Smooth muscle cell (in vitro differentiated cells): ENCODE data around the gene NDUFS3. TPM values are rescaled to one million over a fixed set of nuclear protein-coding genes. Genes with fewer than 3 reads are reported as not detected.

Experiments
- DNase-seq: peaks from one replicate; lab custom pipeline; 2025; ENCODE audit not compliant: unreplicated experiment; lab: John Stamatoyannopoulos, UW
- H2AFZ ChIP-seq: fragments of 200-600 bp; sonication (generic); 2 replicates; pipeline ENCODE4 v1.6.0; 2016; ENCODE audit warnings: antibody characterized with exemption, low read depth, mild to moderate bottlenecking
- H3F3A ChIP-seq: fragments of 200-600 bp; sonication (generic); 2 replicates; pipeline ENCODE4 v1.6.0; 2017; ENCODE audit warnings: antibody characterized with exemption, low read depth
- H3K27ac ChIP-seq: fragments of 200-600 bp; sonication (generic); 2 replicates; pipeline ENCODE4 v1.5.1; 2016; ENCODE audit warnings: low read depth, mild to moderate bottlenecking
- H3K27me3 ChIP-seq: fragments of 200-600 bp; sonication (generic); 2 replicates; pipeline ENCODE4 v1.6.1; 2016; ENCODE audit warnings: low read depth, mild to moderate bottlenecking
- H3K36me3 ChIP-seq: fragments of 200-600 bp; sonication (generic); 2 replicates; pipeline ENCODE4 v1.5.1; 2016; ENCODE audit warnings: low read depth
- H3K4me1 ChIP-seq: fragments of 200-600 bp; sonication (generic); 2 replicates; pipeline ENCODE4 v1.5.1; 2016; ENCODE audit warnings: low read depth
- H3K4me2 ChIP-seq: fragments of 200-600 bp; sonication (generic); 2 replicates; pipeline ENCODE4 v1.6.0; 2016; ENCODE audit warnings: mild to moderate bottlenecking
- H3K4me3 ChIP-seq: fragments of 200-600 bp; sonication (generic); 2 replicates; pipeline ENCODE4 v1.5.1; 2016; ENCODE audit warnings: mild to moderate bottlenecking
- H3K79me2 ChIP-seq: fragments of 200-600 bp; sonication (generic); 2 replicates; pipeline ENCODE4 v1.6.0; 2016; ENCODE audit warnings: low read depth, mild to moderate bottlenecking
- H3K9ac ChIP-seq: fragments of 200-600 bp; sonication (generic); 2 replicates; pipeline ENCODE4 v1.6.0; 2016; ENCODE audit warnings: low read depth
- H3K9me3 ChIP-seq: fragments of 200-600 bp; sonication (generic); replicated peaks from 2 replicates; pipeline ENCODE4 v1.5.1; 2016; ENCODE audit warnings: low read depth
- H4K20me1 ChIP-seq: fragments of 200-600 bp; sonication (generic); 2 replicates; pipeline ENCODE4 v1.6.0; 2016; ENCODE audit warnings: low read depth
- CTCF ChIP-seq: fragments of 200-600 bp; sonication (generic); IDR thresholded peaks from 2 replicates; pipeline ENCODE4 v1.5.1; 2017; ENCODE audit warnings: borderline replicate concordance, mild to moderate bottlenecking, antibody characterized with exemption; ENCODE audit not compliant: insufficient read depth, poor library complexity, severe bottlenecking
- WGBS: methylation state at CpG from one replicate; pipeline ENCODE4 v1.1.7; 2016; ENCODE audit warnings: low lambda C conversion rate; 5-methylcytosine and 5-hydroxymethylcytosine counted together
- polyA plus RNA-seq: library from polyadenylated mRNA; unstranded; fragments of >200 nt; fragmentation: Nextera tagmentation; extraction: Ambion mirVana; gene quantifications from 2 replicates; pipeline ENCODE4 v1.2.1, GENCODE V29; 2016
- total RNA-seq: library from RNA; depleted of rRNA; stranded (reverse); fragments of >200 nt; gene quantifications from 2 replicates; pipeline ENCODE4 v1.2.3, GENCODE V29; 2014

The NDUFS3 gene
- total and polyA plus RNA-seq, 2 experiments from 2014 or later = 53.8 to 110 TPM

- 96% methylated on average over 10 of the region's 10 CpGs for WGBS
- Histone ChIP-seq H3K79me2 (peaks cover 75% of the 10 kb centered on the region), H3K9me3 (no peaks in the 10 kb centered on the region), H3K36me3 (no peaks in the 10 kb centered on the region), H3K27ac (no peak overlapping the region), H3K27me3 (no peaks in the 10 kb centered on the region), H4K20me1 (peaks cover 69% of the 10 kb centered on the region), H3K4me2 (no peak overlapping the region), H3K4me1 (peaks cover 21% of the 10 kb centered on the region), H3K4me3 (peak overlapping the region; percentile 99), H2AFZ (no peak overlapping the region), H3K9ac (no peak overlapping the region), H3F3A (no peaks in the 10 kb centered on the region)
- no peak for DNase-seq
- no peak for TF ChIP-seq CTCF
These were observed 28.4 kb upstream of the NDUFS3 start for GRCh38 chr11:47550288-47551047.

DNA sequence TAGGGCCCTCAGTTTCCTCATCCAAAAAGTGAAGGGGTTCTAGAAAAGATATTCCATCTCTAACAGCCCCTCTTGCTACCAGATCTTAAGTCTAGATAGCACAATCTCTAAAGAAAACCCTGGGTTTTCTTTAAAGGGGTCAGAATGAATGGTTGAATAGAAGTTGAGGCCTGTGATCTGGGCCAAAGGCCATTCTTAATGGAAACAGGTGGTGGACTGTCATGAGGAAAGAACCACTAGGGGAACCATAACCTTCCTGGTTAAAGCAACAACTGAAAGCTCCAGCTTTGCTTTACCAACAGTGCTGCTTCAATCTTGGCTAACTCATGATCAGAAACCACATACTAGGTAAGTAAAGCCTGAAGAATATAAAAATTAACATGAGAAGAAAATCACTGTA lies 27.8 kb upstream of the NDUFS3 start:
- peaks cover 68% of the 10 kb centered on the region for H3K79me2 ChIP-seq
- DNase-seq = no peak
- H3K9ac ChIP-seq = no peak overlapping the region
- no peak overlapping the region for H2AFZ ChIP-seq
- no peaks in the 10 kb centered on the region for H3K9me3 ChIP-seq
- H4K20me1 ChIP-seq = peaks cover 64% of the 10 kb centered on the region
- peak overlapping the region; percentile 99 for H3K4me2 ChIP-seq
- H3K36me3 ChIP-seq = no peaks in the 10 kb centered on the region
- no peaks in the 10 kb centered on the region for H3K27me3 ChIP-seq
- H3K4me1 ChIP-seq = peaks cover 21% of the 10 kb centered on the region
- H3K27ac ChIP-seq = peak overlapping the region; percentile 87
- peak; percentile 12 for TF ChIP-seq CTCF
- H3F3A ChIP-seq = no peaks in the 10 kb centered on the region
- peak overlapping the region; percentile 99 for H3K4me3 ChIP-seq

- WGBS = 2% methylated on average over 22 of the region's 22 CpGs
- DNase-seq = no peak
- TF ChIP-seq CTCF = no peak
- H2AFZ ChIP-seq = peak overlapping the region; percentile 90
- H3F3A ChIP-seq = no peaks in the 10 kb centered on the region
- H3K4me2 ChIP-seq = peak overlapping the region; percentile 99
- H3K4me3 ChIP-seq = peak overlapping the region; percentile 99
- H3K27ac ChIP-seq = peak overlapping the region; percentile 87
- H3K9me3 ChIP-seq = no peaks in the 10 kb centered on the region
- peak overlapping the region; percentile 93 for H3K9ac ChIP-seq
- peaks cover 58% of the 10 kb centered on the region for H3K79me2 ChIP-seq
- H4K20me1 ChIP-seq = peaks cover 54% of the 10 kb centered on the region
- H3K36me3 ChIP-seq = no peaks in the 10 kb centered on the region
- no peaks in the 10 kb centered on the region for H3K27me3 ChIP-seq
- peaks cover 21% of the 10 kb centered on the region for H3K4me1 ChIP-seq
These were observed 26.8 kb upstream of the NDUFS3 start for GRCh38 chr11:47552056-47552565.
